ENCODE data around the gene DMXL2.

DNA sequence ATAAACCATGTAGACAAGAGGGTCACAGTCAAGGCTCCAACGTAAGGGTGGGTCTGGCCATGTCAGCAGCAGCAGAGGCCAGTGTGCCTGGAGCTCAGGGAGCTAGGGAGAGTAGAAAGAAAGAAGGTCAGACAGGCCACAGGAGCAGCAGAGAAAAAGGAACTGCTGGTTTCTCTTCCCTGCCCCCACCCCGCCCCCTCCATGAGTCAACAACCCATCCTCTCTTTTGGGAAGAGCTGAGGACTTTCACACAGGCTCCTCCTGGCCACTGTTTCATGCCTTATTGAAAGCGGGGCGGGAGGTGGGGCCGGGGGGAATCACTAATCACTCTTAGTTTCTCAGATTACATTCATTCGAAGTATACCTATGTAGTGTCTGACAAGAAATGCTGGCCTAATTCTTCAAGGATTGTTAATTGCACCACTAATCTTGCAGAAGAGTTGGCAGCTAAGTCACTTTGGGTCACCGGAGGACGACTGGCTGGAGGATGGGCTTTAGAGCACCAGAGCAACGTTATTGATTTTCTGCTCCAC is 49.6 kb upstream of the DMXL2 start:
- TF ChIP-seq JUND (IDR thresholded peaks at IDR 0.05) (no peak), EP300 (IDR thresholded peaks at IDR 0.05; ENCODE audit: borderline replicate concordance in 1 of 2, low read depth in 1 of 2, low read length in 1 of 2) (no peak), EZH2phosphoT487 (IDR thresholded peaks at IDR 0.05; ENCODE audit: borderline replicate concordance, low read depth) (no peak), POLR2AphosphoS5 (IDR thresholded peaks at IDR 0.05; ENCODE audit: low read depth, low read length) (no peak), RAD21 (IDR thresholded peaks at IDR 0.05; ENCODE audit: low read length) (no peak), RFX5 (IDR thresholded peaks at IDR 0.05; ENCODE audit: low read length) (no peak)
- TF ChIP-seq, protein P1, sequence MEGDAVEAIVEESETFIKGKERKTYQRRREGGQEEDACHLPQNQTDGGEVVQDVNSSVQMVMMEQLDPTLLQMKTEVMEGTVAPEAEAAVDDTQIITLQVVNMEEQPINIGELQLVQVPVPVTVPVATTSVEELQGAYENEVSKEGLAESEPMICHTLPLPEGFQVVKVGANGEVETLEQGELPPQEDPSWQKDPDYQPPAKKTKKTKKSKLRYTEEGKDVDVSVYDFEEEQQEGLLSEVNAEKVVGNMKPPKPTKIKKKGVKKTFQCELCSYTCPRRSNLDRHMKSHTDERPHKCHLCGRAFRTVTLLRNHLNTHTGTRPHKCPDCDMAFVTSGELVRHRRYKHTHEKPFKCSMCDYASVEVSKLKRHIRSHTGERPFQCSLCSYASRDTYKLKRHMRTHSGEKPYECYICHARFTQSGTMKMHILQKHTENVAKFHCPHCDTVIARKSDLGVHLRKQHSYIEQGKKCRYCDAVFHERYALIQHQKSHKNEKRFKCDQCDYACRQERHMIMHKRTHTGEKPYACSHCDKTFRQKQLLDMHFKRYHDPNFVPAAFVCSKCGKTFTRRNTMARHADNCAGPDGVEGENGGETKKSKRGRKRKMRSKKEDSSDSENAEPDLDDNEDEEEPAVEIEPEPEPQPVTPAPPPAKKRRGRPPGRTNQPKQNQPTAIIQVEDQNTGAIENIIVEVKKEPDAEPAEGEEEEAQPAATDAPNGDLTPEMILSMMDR (IDR thresholded peaks at IDR 0.05), result no peak
- TF ChIP-seq, protein P2, sequence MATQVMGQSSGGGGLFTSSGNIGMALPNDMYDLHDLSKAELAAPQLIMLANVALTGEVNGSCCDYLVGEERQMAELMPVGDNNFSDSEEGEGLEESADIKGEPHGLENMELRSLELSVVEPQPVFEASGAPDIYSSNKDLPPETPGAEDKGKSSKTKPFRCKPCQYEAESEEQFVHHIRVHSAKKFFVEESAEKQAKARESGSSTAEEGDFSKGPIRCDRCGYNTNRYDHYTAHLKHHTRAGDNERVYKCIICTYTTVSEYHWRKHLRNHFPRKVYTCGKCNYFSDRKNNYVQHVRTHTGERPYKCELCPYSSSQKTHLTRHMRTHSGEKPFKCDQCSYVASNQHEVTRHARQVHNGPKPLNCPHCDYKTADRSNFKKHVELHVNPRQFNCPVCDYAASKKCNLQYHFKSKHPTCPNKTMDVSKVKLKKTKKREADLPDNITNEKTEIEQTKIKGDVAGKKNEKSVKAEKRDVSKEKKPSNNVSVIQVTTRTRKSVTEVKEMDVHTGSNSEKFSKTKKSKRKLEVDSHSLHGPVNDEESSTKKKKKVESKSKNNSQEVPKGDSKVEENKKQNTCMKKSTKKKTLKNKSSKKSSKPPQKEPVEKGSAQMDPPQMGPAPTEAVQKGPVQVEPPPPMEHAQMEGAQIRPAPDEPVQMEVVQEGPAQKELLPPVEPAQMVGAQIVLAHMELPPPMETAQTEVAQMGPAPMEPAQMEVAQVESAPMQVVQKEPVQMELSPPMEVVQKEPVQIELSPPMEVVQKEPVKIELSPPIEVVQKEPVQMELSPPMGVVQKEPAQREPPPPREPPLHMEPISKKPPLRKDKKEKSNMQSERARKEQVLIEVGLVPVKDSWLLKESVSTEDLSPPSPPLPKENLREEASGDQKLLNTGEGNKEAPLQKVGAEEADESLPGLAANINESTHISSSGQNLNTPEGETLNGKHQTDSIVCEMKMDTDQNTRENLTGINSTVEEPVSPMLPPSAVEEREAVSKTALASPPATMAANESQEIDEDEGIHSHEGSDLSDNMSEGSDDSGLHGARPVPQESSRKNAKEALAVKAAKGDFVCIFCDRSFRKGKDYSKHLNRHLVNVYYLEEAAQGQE (IDR thresholded peaks at IDR 0.05; ENCODE audit: low read depth, low read length), result no peak

All from SK-N-SH (cell line).